Spinal cord (tissue), 10 donors: ENCODE results near the gene GABRD. TPM values are rescaled to one million over a fixed set of nuclear protein-coding genes. Genes with fewer than 3 reads are reported as not detected.
A peak's percentile ranks its signal among the peaks of the same experiment; 100 is the strongest.

Source experiments
- DNase-seq, 6 donors: peaks; one replicate each; pipeline versions ENCODE4 v3.0.0 to v3.0.0-alpha.2; 2013 to 2015; ENCODE audit warnings: low spot score in 6 of 6, low read depth in 4 of 6
- H3K27ac ChIP-seq: one replicate; pipeline ENCODE4 v1.5.1; 2013; ENCODE audit warnings: low read depth, low read length, control low read depth
- H3K27me3 ChIP-seq: one replicate; pipeline ENCODE4 v1.6.1; 2013; ENCODE audit warnings: low read length; ENCODE audit not compliant: control insufficient read depth, insufficient read depth
- H3K36me3 ChIP-seq: one replicate; pipeline ENCODE4 v1.6.1; 2013; ENCODE audit warnings: low read length; ENCODE audit not compliant: control insufficient read depth, insufficient read depth
- H3K4me1 ChIP-seq: one replicate; pipeline ENCODE4 v1.6.1; 2013; ENCODE audit warnings: low read length; ENCODE audit not compliant: control insufficient read depth, insufficient read depth
- H3K4me3 ChIP-seq: one replicate; pipeline ENCODE4 v1.5.1; 2013; ENCODE audit warnings: low read depth, low read length, control low read depth
- H3K9me3 ChIP-seq: one replicate; pipeline ENCODE4 v1.6.1; 2013; ENCODE audit warnings: low read length; ENCODE audit not compliant: control insufficient read depth, insufficient read depth
- WGBS: methylation state at CpG from one replicate; pipeline ENCODE4 v1.1.5; 2013; ENCODE audit warnings: missing lambda C conversion rate; ENCODE audit not compliant: insufficient coverage; 5-methylcytosine and 5-hydroxymethylcytosine counted together
- polyA plus RNA-seq, 2 donors: library from polyadenylated mRNA; unstranded; fragments of 120-200 nt; gene quantifications; one replicate each; pipeline ENCODE4 v1.2.1, GENCODE V29; 2013; ENCODE audit not compliant: insufficient read length in 2 of 2
- total RNA-seq, 2 donors: library from RNA; depleted of rRNA in 1 of 2; stranded (reverse); fragments of 120-200 nt in 1 of 2; fragments of >200 nt in 1 of 2; gene quantifications; one replicate each; pipeline versions ENCODE4 v1.2.3 to v1.2.4, GENCODE V29; 2013 to 2014
- donor health status: healthy.

Gene GABRD
- total and polyA plus RNA-seq, 4 donors: 0.88 to 5.2 (median 2.7) TPM

GRCh38 chr1:1996207-1996651 lies 22.9 kb upstream of the GABRD start:
- Histone ChIP-seq H3K9me3 (no peaks in the 10 kb centered on the region), H3K27ac (no peak overlapping the region), H3K4me1 (no peaks in the 10 kb centered on the region), H3K36me3 (no peaks in the 10 kb centered on the region), H3K4me3 (no peak overlapping the region), H3K27me3 (peaks cover 2% of the 10 kb centered on the region)
- DNase-seq: no peak
- WGBS: 90% methylated on average over 10 of the region's 12 CpGs

- no peaks in the 10 kb centered on the region for H3K36me3 ChIP-seq
- H3K4me3 ChIP-seq: no peak overlapping the region
- H3K27ac ChIP-seq: no peak overlapping the region
- WGBS: 15% methylated on average over 2 of the region's 6 CpGs
- peaks cover 2% of the 10 kb centered on the region for H3K27me3 ChIP-seq
- no peaks in the 10 kb centered on the region for H3K9me3 ChIP-seq
- DNase-seq: peak in 1 of 6 donors; percentile 67
- no peaks in the 10 kb centered on the region for H3K4me1 ChIP-seq
Measured at GRCh38 chr1:1997576-1997975, 21.6 kb upstream of the GABRD start.

GRCh38 chr1:2000432-2000831 lies 18.7 kb upstream of the GABRD start:
- Histone ChIP-seq H3K9me3 (no peaks in the 10 kb centered on the region), H3K36me3 (no peaks in the 10 kb centered on the region), H3K4me1 (peaks cover 10% of the 10 kb centered on the region), H3K4me3 (no peak overlapping the region), H3K27ac (no peak overlapping the region), H3K27me3 (no peaks in the 10 kb centered on the region)
- 90% methylated on average over 5 of the region's 7 CpGs for WGBS
- no peak for DNase-seq

GRCh38 chr1:2000850-2001249 lies 18.3 kb upstream of the GABRD start:
- Histone ChIP-seq H3K27ac (no peak overlapping the region), H3K4me3 (no peak overlapping the region), H3K27me3 (no peaks in the 10 kb centered on the region), H3K9me3 (no peaks in the 10 kb centered on the region), H3K36me3 (no peaks in the 10 kb centered on the region), H3K4me1 (peaks cover 10% of the 10 kb centered on the region)
- no peak for DNase-seq
- WGBS: 91% methylated on average over 5 of the region's 9 CpGs

- no peak for DNase-seq
- H3K27ac ChIP-seq: no peak overlapping the region
- peaks cover 10% of the 10 kb centered on the region for H3K4me1 ChIP-seq
- H3K9me3 ChIP-seq: no peaks in the 10 kb centered on the region
- no peaks in the 10 kb centered on the region for H3K36me3 ChIP-seq
- H3K4me3 ChIP-seq: no peak overlapping the region
- no peaks in the 10 kb centered on the region for H3K27me3 ChIP-seq
- WGBS: 86% methylated on average over 9 of the region's 13 CpGs
Measured at GRCh38 chr1:2001773-2002411, 17.3 kb upstream of the GABRD start.

GRCh38 chr1:2003541-2004131 lies 15.5 kb upstream of the GABRD start, which contains the start of gene CFAP74:
CFAP74 (minus strand) TSS chr1:2003786; CDS start chr1:1990956, 12,830 bp downstream.
- under 1% methylated on average over 49 of the region's 49 CpGs for WGBS
- Histone ChIP-seq H3K27me3 (no peaks in the 10 kb centered on the region), H3K9me3 (no peaks in the 10 kb centered on the region), H3K4me1 (peaks cover 10% of the 10 kb centered on the region), H3K4me3 (peak within 1 kb of the TSS; percentile 36), H3K36me3 (no peaks in the 10 kb centered on the region), H3K27ac (no peak within 1 kb of the TSS)
- peak in 5 of 6 donors; percentile 24 to 86 (median 59) for DNase-seq

GRCh38 chr1:2004856-2005255 lies 14.3 kb upstream of the GABRD start:
- Histone ChIP-seq H3K36me3 (no peaks in the 10 kb centered on the region), H3K4me1 (peaks cover 10% of the 10 kb centered on the region), H3K27me3 (no peaks in the 10 kb centered on the region), H3K9me3 (no peaks in the 10 kb centered on the region), H3K27ac (no peak overlapping the region), H3K4me3 (no peak overlapping the region)
- 75% methylated on average over 17 of the region's 21 CpGs for WGBS
- DNase-seq: no peak

GRCh38 chr1:2009101-2010053 lies 9.8 kb upstream of the GABRD start:
- 79% methylated on average over 23 of the region's 27 CpGs for WGBS
- Histone ChIP-seq H3K27ac (no peak overlapping the region), H3K27me3 (no peaks in the 10 kb centered on the region), H3K4me1 (no peaks in the 10 kb centered on the region), H3K36me3 (no peaks in the 10 kb centered on the region), H3K4me3 (no peak overlapping the region), H3K9me3 (no peaks in the 10 kb centered on the region)
- no peak for DNase-seq

- H3K27ac ChIP-seq: no peak overlapping the region
- no peak for DNase-seq
- no peak overlapping the region for H3K4me3 ChIP-seq
- peaks cover 6% of the 10 kb centered on the region for H3K4me1 ChIP-seq
- H3K27me3 ChIP-seq: peaks cover 24% of the 10 kb centered on the region
- WGBS: 75% methylated on average over 15 of the region's 15 CpGs
- no peaks in the 10 kb centered on the region for H3K9me3 ChIP-seq
- H3K36me3 ChIP-seq: no peaks in the 10 kb centered on the region
Measured at GRCh38 chr1:2014181-2014580, 5.0 kb upstream of the GABRD start.
